HG03025 (cell line): ENCODE measurements around the gene OOSP3.
"Not testable (repeated sequence)": the region's sequence is repeated elsewhere in the genome, so short reads cannot be mapped to it uniquely, and the experiment has no call there.

Experiments used
- ATAC-seq: cut with Tn5 transposase; IDR thresholded peaks from one replicate; pipeline ENCODE4 v1.9.1; 2021; ENCODE audit warnings: mild to moderate bottlenecking, moderate library complexity; ENCODE audit not compliant: unreplicated experiment, low FRiP score

OOSP3 gene

GRCh38 chr11:59878575-59878974 is at the start of gene OOSP3:
Gene OOSP3 (plus strand): TSS chr11:59878782. CDS start chr11:59878809, 27 bp downstream.
- ATAC-seq, result no peak

GRCh38 chr11:59829358-59829757 is 49.2 kb upstream of the OOSP3 start:
- ATAC-seq, result no peak

GRCh38 chr11:59833602-59834001 is 45.0 kb upstream of the OOSP3 start:
- ATAC-seq, result no peak

DNA sequence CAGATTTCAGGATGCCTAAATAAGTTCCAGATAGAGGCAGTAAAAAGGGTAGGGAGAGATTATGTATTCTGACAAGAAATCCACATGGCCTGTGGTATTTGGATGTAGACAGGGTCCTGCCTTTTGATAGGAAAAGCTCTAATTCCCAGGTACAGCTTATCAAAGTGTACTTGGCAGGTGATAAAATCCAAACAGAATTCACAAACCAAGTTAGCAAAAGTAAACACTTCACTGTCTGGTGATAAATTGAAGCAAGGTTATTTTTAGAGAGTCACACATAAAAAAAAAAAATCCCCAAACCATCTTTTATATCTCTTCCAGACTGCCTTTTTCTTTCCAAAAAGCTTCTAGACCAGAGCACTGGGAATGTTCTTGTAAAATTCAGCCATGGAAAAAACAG is 39.0 kb upstream of the OOSP3 start:
- ATAC-seq, result no peak

DNA sequence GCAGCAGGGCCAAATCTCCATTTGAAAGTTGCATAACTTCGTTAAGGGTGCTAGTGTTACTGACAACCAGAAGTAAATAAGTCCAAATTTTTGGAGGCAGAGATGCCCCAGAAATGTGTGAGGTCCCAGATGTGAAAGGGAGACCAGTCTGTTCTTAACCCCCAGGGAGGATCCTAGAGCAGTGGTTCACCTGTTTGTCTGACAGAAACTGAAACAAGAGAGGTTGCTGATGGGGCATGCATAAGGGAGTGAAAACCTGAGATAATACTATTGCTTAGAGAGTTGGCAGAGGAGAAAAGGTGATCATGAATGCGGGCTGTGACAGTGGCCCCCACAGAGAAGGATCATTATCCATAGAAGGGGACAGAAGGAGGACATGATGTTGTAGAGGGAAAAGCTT is 37.1 kb upstream of the OOSP3 start:
- ATAC-seq, result no peak

DNA sequence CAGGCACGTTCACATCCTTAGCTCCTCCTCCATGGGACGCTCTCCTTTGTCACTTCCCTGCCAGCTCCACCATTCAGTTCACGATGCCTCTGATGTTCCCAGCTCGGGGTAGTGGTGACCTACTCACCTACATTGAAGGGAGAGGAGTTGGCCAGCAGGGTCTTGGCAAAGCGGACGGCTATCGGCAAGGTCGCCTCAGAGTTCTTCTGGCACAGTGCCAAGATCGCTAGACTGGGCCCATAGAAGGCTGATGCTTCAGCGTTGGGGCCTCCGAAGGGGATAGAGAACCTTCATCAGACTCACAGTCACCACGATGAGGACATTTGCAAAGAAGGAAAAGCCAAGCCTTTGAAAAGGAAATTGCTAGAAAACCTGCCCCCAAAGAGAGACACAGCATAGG is 36.3 kb upstream of the OOSP3 start:
- no peak for ATAC-seq

- no peak for ATAC-seq
These were observed 33.2 kb upstream of the OOSP3 start, which contains the start of gene CBLIF for GRCh38 chr11:59845399-59845798. Gene CBLIF (minus strand): TSS chr11:59845499. CDS start chr11:59845453, 46 bp downstream.

GRCh38 chr11:59846556-59846955 is 32.0 kb upstream of the OOSP3 start:
- ATAC-seq, result no peak

DNA sequence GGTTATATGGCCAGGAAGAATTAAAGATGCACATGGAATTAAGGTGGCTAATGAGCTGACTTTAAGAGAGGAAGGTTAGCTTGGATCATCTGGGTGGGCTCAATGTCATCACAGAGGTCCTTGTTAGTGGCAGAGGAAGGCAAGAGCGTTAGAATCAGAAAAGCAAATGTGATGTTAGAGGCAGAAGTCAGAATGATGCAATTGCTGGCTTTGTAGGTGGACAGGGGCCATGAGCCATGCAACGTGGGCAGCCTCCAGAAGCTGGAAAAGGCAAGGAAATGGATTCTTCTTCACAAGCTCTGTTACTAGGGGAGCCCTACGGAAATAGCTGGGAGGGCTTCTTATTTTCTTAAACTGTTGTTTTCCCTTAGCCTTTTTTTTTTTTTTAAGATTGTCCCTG is 31.0 kb upstream of the OOSP3 start:
- no peak for ATAC-seq

- not testable (repeated sequence) for ATAC-seq
These were observed 30.1 kb upstream of the OOSP3 start for GRCh38 chr11:59848439-59848838.

- ATAC-seq, result no peak
These were observed 29.5 kb upstream of the OOSP3 start for GRCh38 chr11:59849129-59849528.

GRCh38 chr11:59849551-59849950 is 29.0 kb upstream of the OOSP3 start:
- not testable (repeated sequence) for ATAC-seq

DNA sequence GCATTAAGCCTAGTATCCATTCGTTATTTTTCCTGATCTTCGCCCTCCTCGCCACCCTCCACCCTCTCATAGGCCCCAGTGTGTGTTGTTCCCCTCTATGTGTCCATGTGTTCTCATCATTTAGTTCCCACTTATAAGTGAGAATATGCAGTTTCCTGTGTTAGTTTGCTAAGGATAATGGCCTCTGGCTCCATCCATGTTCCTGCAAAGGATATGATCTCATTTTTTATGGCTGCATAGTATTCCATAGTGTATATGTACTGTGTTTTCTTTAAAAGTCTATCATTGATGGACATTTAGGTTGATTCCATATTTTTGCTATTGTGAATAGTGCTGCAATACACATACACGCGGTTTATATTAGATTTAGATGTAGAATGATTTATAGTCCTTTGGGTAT is 27.2 kb upstream of the OOSP3 start:
- ATAC-seq, result not testable (repeated sequence)

GRCh38 chr11:59854871-59855270 is 23.7 kb upstream of the OOSP3 start:
- ATAC-seq, result no peak

GRCh38 chr11:59857439-59858434 is 20.8 kb upstream of the OOSP3 start:
- ATAC-seq, result no peak

- no peak for ATAC-seq
These were observed 18.9 kb upstream of the OOSP3 start for GRCh38 chr11:59859673-59860072.

DNA sequence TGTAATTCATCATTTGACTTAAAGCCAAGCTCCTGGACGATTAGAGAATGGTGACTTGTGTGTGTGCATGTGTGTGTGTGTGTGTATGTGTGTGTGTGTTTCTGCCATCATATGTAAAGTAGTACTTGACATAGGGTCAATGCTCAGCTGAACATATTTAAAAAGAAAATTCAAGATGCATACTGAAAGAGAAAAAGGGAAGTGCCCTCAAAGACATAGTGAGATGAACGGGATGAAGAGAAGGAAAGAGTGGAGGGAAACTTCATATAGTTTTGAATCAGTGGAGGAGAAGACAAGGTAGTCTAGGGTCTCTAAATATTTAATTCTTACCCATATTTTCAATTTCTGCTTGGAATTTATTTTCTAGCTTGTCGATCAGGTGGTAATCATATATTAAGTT is 16.3 kb upstream of the OOSP3 start:
- no peak for ATAC-seq

DNA sequence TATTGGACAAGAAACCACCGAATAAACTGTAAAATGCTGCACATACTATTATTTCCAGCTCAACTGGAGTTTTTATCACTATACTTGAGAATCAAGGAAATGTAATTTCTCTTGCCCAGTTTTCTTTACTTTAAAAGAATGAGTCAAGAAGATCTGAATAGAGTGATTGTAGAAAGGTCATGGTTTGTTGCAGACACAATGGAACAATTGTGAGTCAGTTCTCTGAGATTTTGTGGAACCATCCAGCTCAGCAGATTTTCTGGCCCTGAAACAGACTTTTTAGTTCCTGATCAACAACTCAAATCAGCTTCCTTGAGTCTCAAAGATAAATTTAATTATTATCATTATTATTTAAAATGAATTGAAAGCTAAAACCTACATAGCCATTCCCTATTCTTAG is 13.6 kb upstream of the OOSP3 start:
- no peak for ATAC-seq

GRCh38 chr11:59866397-59866796 is 12.2 kb upstream of the OOSP3 start, which contains the start of gene TCN1:
Gene TCN1 (minus strand): TSS chr11:59866487. CDS start chr11:59866470, 17 bp downstream.
- ATAC-seq, result no peak

DNA sequence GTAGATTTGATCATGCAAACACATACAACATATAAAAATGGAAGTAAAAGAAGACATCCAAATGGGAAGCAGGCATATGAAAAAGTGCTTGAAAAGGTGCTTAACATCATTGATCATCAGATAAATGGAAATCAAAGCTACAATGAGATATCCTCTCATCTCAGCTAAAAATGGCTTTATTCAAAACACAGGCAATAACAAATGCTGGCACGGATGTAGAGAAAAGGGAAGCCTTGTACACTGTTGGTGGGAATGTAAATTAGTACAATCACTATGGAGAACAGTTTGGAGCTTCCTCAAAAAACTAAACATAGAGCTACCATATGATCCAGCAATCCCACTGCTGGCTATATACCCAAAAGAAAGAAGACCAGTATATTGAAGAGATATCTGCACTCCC is 11.7 kb upstream of the OOSP3 start:
- ATAC-seq, result no peak

- ATAC-seq, result no peak
These were observed 10.6 kb upstream of the OOSP3 start for GRCh38 chr11:59867946-59868345.

DNA sequence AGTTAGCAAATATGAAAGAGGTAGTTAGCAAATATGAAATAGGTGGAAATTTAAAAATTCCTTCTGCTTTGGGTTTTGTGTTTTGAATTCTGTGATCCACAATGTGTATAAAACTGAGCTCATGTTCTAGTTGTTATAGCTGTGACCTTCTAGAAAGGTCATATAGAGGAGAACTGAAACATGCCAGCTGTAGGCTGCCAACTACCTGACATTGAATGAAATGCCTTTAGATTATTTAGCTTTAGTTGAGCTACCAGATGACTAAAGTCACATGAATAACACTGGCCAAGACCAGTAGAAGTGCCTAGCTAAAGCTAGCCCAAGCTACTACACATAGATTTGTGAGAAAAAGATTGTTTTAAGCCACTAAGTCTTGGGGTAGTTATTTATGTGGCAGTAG is 6.5 kb upstream of the OOSP3 start:
- no peak for ATAC-seq
